ENCODE data around the gene LIN9. TPM values are rescaled to one million over a fixed set of nuclear protein-coding genes. Genes with fewer than 3 reads are reported as not detected.
"Not testable (repeated sequence)": the region's sequence is repeated elsewhere in the genome, so short reads cannot be mapped to it uniquely, and the experiment has no call there.

LIN9 gene
- total and polyA plus RNA-seq, 3 experiments from 2014 or later: 3.5 to 10.7 (median 10.0) TPM

GRCh38 chr1:226281058-226281457 lies 27.9 kb downstream of the LIN9 start:
- H3K36me3 ChIP-seq (ENCODE audit: insufficient read depth, low read length): no peaks in the 10 kb centered on the region
- CTCF ChIA-PET: no interaction called here
- H3K27me3 Mint-ChIP-seq: no peaks in the 10 kb centered on the region

GRCh38 chr1:226279498-226279897 lies 29.5 kb downstream of the LIN9 start:
- H3K4me3 Mint-ChIP-seq: no peak overlapping the region
- no peaks in the 10 kb centered on the region for H3K27me3 Mint-ChIP-seq
- Histone ChIP-seq H3K27me3 (ENCODE audit: insufficient read depth, low read length, poor library complexity, severe bottlenecking) (no peaks in the 10 kb centered on the region), H3K4me1 (ENCODE audit: insufficient read depth, low read length) (no peaks in the 10 kb centered on the region), H3K36me3 (ENCODE audit: insufficient read depth, low read length) (no peaks in the 10 kb centered on the region), H3K9me3 (ENCODE audit: low read length) (no peaks in the 10 kb centered on the region), H3K4me3 (ENCODE audit: low read length) (no peak overlapping the region), H3K27ac (ENCODE audit: low read depth, low read length) (no peak overlapping the region)
- peaks cover 0 to 14% (median 8%) of the 10 kb centered on the region in 3 donors for H3K36me3 Mint-ChIP-seq
- peak overlapping the region in 1 of 8 donors; percentile 29 for H3K27ac Mint-ChIP-seq
- no peaks in the 10 kb centered on the region for H3K4me1 Mint-ChIP-seq
- POLR2A ChIA-PET: interaction anchor here (0.7 kb wide), 1 partner anchor 75 kb away, joined by 6 read pairs; no protein-coding TSS in a partner anchor
- CTCF ChIA-PET: no interaction called here
- no peak for DNase-seq
- H3K9me3 Mint-ChIP-seq: no peaks in the 10 kb centered on the region

More at GRCh38 chr1:226281058-226281457, 27.9 kb downstream of the LIN9 start:
- Histone ChIP-seq H3K27ac (ENCODE audit: low read depth, low read length) (no peak overlapping the region), H3K27me3 (ENCODE audit: insufficient read depth, low read length, poor library complexity, severe bottlenecking) (no peaks in the 10 kb centered on the region), H3K4me1 (ENCODE audit: insufficient read depth, low read length) (no peaks in the 10 kb centered on the region), H3K9me3 (ENCODE audit: low read length) (no peaks in the 10 kb centered on the region), H3K4me3 (ENCODE audit: low read length) (no peak overlapping the region)
- Mint-ChIP-seq H3K9me3 (no peaks in the 10 kb centered on the region), H3K27ac (peak overlapping the region in 1 of 8 donors; percentile 10), H3K4me1 (no peaks in the 10 kb centered on the region), H3K36me3 (peaks cover 0 to 18% (median 7%) of the 10 kb centered on the region in 3 donors), H3K4me3 (no peak overlapping the region)
- no peak for DNase-seq
- POLR2A ChIA-PET: no interaction called here

- Histone ChIP-seq H3K36me3 (ENCODE audit: insufficient read depth, low read length) (no peaks in the 10 kb centered on the region), H3K27me3 (ENCODE audit: insufficient read depth, low read length, poor library complexity, severe bottlenecking) (no peaks in the 10 kb centered on the region), H3K4me1 (ENCODE audit: insufficient read depth, low read length) (no peaks in the 10 kb centered on the region), H3K27ac (ENCODE audit: low read depth, low read length) (no peak overlapping the region), H3K9me3 (ENCODE audit: low read length) (no peaks in the 10 kb centered on the region), H3K4me3 (ENCODE audit: low read length) (no peak overlapping the region)
- no peak overlapping the region for H3K27ac Mint-ChIP-seq
- CTCF ChIA-PET: no interaction called here
- no peaks in the 10 kb centered on the region for H3K4me1 Mint-ChIP-seq
- no peaks in the 10 kb centered on the region for H3K27me3 Mint-ChIP-seq
- H3K36me3 Mint-ChIP-seq: peaks cover 0 to 12% (median 7%) of the 10 kb centered on the region in 3 donors
- POLR2A ChIA-PET: no interaction called here
- H3K4me3 Mint-ChIP-seq: no peak overlapping the region
- no peaks in the 10 kb centered on the region for H3K9me3 Mint-ChIP-seq
- no peak for DNase-seq
These were observed 31.1 kb downstream of the LIN9 start for GRCh38 chr1:226277897-226278296.

GRCh38 chr1:226276987-226277386 lies 32.0 kb downstream of the LIN9 start:
- no peak overlapping the region for H3K4me3 Mint-ChIP-seq
- no peak for DNase-seq
- H3K4me1 Mint-ChIP-seq: no peaks in the 10 kb centered on the region
- Histone ChIP-seq H3K36me3 (ENCODE audit: insufficient read depth, low read length) (no peaks in the 10 kb centered on the region), H3K27me3 (ENCODE audit: insufficient read depth, low read length, poor library complexity, severe bottlenecking) (no peaks in the 10 kb centered on the region), H3K27ac (ENCODE audit: low read depth, low read length) (no peak overlapping the region), H3K4me1 (ENCODE audit: insufficient read depth, low read length) (no peaks in the 10 kb centered on the region), H3K9me3 (ENCODE audit: low read length) (no peaks in the 10 kb centered on the region), H3K4me3 (ENCODE audit: low read length) (no peak overlapping the region)
- H3K27me3 Mint-ChIP-seq: no peaks in the 10 kb centered on the region
- peaks cover 0 to 10% (median 7%) of the 10 kb centered on the region in 3 donors for H3K36me3 Mint-ChIP-seq
- H3K9me3 Mint-ChIP-seq: no peaks in the 10 kb centered on the region
- CTCF ChIA-PET: no interaction called here
- POLR2A ChIA-PET: no interaction called here
- no peak overlapping the region for H3K27ac Mint-ChIP-seq

- Mint-ChIP-seq H3K27ac (no peak overlapping the region), H3K4me3 (no peak overlapping the region), H3K4me1 (no peaks in the 10 kb centered on the region), H3K9me3 (no peaks in the 10 kb centered on the region), H3K27me3 (no peaks in the 10 kb centered on the region), H3K36me3 (peaks cover 0 to 10% (median 7%) of the 10 kb centered on the region in 3 donors)
- DNase-seq: no peak
- Histone ChIP-seq H3K27me3 (ENCODE audit: insufficient read depth, low read length, poor library complexity, severe bottlenecking) (no peaks in the 10 kb centered on the region), H3K36me3 (ENCODE audit: insufficient read depth, low read length) (no peaks in the 10 kb centered on the region), H3K4me1 (ENCODE audit: insufficient read depth, low read length) (no peaks in the 10 kb centered on the region), H3K27ac (ENCODE audit: low read depth, low read length) (no peak overlapping the region), H3K4me3 (ENCODE audit: low read length) (no peak overlapping the region), H3K9me3 (ENCODE audit: low read length) (no peaks in the 10 kb centered on the region)
- POLR2A ChIA-PET: no interaction called here
- CTCF ChIA-PET: no interaction called here
These were observed 32.8 kb downstream of the LIN9 start for GRCh38 chr1:226276077-226276682.

- H3K9me3 ChIP-seq (ENCODE audit: low read length): no peaks in the 10 kb centered on the region
- H3K27ac ChIP-seq (ENCODE audit: low read depth, low read length): no peak overlapping the region
- H3K4me1 ChIP-seq (ENCODE audit: insufficient read depth, low read length): no peaks in the 10 kb centered on the region
- H3K27ac Mint-ChIP-seq: no peak overlapping the region
- no peak for DNase-seq
- POLR2A ChIA-PET: no interaction called here
- H3K9me3 Mint-ChIP-seq: no peaks in the 10 kb centered on the region
- no peaks in the 10 kb centered on the region for H3K27me3 ChIP-seq (ENCODE audit: insufficient read depth, low read length, poor library complexity, severe bottlenecking)
- H3K4me3 ChIP-seq (ENCODE audit: low read length): no peak overlapping the region
- CTCF ChIA-PET: no interaction called here
- H3K27me3 Mint-ChIP-seq: no peaks in the 10 kb centered on the region
- H3K4me3 Mint-ChIP-seq: no peak overlapping the region
- H3K36me3 Mint-ChIP-seq: peaks cover 0 to 10% (median 7%) of the 10 kb centered on the region in 3 donors
- H3K36me3 ChIP-seq (ENCODE audit: insufficient read depth, low read length): no peaks in the 10 kb centered on the region
- no peaks in the 10 kb centered on the region for H3K4me1 Mint-ChIP-seq
These were observed 34.8 kb downstream of the LIN9 start for GRCh38 chr1:226274138-226274537.

GRCh38 chr1:226272233-226272902 lies 36.6 kb downstream of the LIN9 start:
- H3K27me3 Mint-ChIP-seq; H3K27ac ChIP-seq (ENCODE audit: low read depth, low read length); H3K27me3 ChIP-seq (ENCODE audit: insufficient read depth, low read length, poor library complexity, severe bottlenecking); H3K9me3 Mint-ChIP-seq; DNase-seq; H3K4me3 Mint-ChIP-seq; POLR2A ChIA-PET; H3K4me3 ChIP-seq (ENCODE audit: low read length); CTCF ChIA-PET; H3K4me1 Mint-ChIP-seq; H3K4me1 ChIP-seq (ENCODE audit: insufficient read depth, low read length); H3K9me3 ChIP-seq (ENCODE audit: low read length); H3K36me3 ChIP-seq (ENCODE audit: insufficient read depth, low read length): not testable (repeated sequence)
- H3K36me3 Mint-ChIP-seq: peaks cover 0 to 17% (median 7%) of the 10 kb centered on the region in 3 donors
- H3K27ac Mint-ChIP-seq: peak overlapping the region in 1 of 8 donors; percentile 29

- Mint-ChIP-seq H3K9me3 (no peaks in the 10 kb centered on the region), H3K27me3 (no peaks in the 10 kb centered on the region), H3K4me1 (no peaks in the 10 kb centered on the region), H3K27ac (no peak overlapping the region), H3K4me3 (no peak overlapping the region), H3K36me3 (peaks cover 0 to 15% (median 0%) of the 10 kb centered on the region in 3 donors)
- Histone ChIP-seq H3K9me3 (ENCODE audit: low read length) (no peaks in the 10 kb centered on the region), H3K27ac (ENCODE audit: low read depth, low read length) (no peak overlapping the region), H3K36me3 (ENCODE audit: insufficient read depth, low read length) (no peaks in the 10 kb centered on the region), H3K4me1 (ENCODE audit: insufficient read depth, low read length) (no peaks in the 10 kb centered on the region), H3K4me3 (ENCODE audit: low read length) (no peak overlapping the region), H3K27me3 (ENCODE audit: insufficient read depth, low read length, poor library complexity, severe bottlenecking) (no peaks in the 10 kb centered on the region)
- ChIA-PET CTCF (no interaction called here), POLR2A (no interaction called here)
- no peak for DNase-seq
These were observed 40.4 kb downstream of the LIN9 start for GRCh38 chr1:226268421-226269124.
